K562 (cell line): ENCODE measurements around the gene SDCCAG8. TPM values are rescaled to one million over a fixed set of nuclear protein-coding genes. Genes with fewer than 3 reads are reported as not detected.

Experiments used
- CHD1 ChIP-seq: fragments of 200-600 bp; sonication (generic); IDR thresholded peaks from one replicate; pipeline ENCODE4 v1.6.1; 2012; ENCODE audit warnings: mild to moderate bottlenecking, moderate library complexity, low read length, inconsistent platforms
- ETV1 ChIP-seq: fragments of 450-650 bp; conservative IDR thresholded peaks from 2 replicates; pipeline ENCODE4 v1.6.1; 2016; ENCODE audit warnings: missing genetic modification characterization, control low read depth, low read depth, missing compliant biosample characterization
- JUND ChIP-seq, 2 experiments: IDR thresholded peaks; 2 replicates in 1 of 2; 3 replicates in 1 of 2; pipeline ENCODE4 v1.6.1; 2011; ENCODE audit warnings: borderline replicate concordance in 2 of 2, low read depth in 2 of 2, low read length in 2 of 2, improper control_type of control experiment in 1 of 2, missing biosample characterization in 1 of 2, missing genetic modification characterization in 1 of 2, missing genetic modification reagents in 1 of 2
- NFATC3 ChIP-seq: fragments of 450-650 bp; IDR thresholded peaks from 2 replicates; pipeline ENCODE4 v1.6.1; 2017; ENCODE audit warnings: mild to moderate bottlenecking
- PTBP1 ChIP-seq: fragments of 200-400 bp; formaldehyde crosslinking; IDR thresholded peaks from 2 replicates; pipeline ENCODE4 v1.6.1; 2017; ENCODE audit warnings: low read depth, low read length
- RBBP5 ChIP-seq: fragments of 200-600 bp; sonication (generic); IDR thresholded peaks from 2 replicates; pipeline ENCODE4 v1.6.1; 2012; ENCODE audit warnings: borderline replicate concordance, mild to moderate bottlenecking, low read length, control low read depth, inconsistent platforms; ENCODE audit not compliant: insufficient read depth, poor library complexity, severe bottlenecking
- SMARCE1 ChIP-seq: fragments of 450-650 bp; IDR thresholded peaks from 2 replicates; pipeline ENCODE4 v1.7.1; 2016; ENCODE audit warnings: mild to moderate bottlenecking
- polyA plus RNA-seq, 8 experiments: library from polyadenylated mRNA; depleted of rRNA in 4 of 8; stranded (reverse) in 5 of 8; unstranded in 3 of 8; fragments of >200 nt; fragmentation: Nextera tagmentation in 2 of 8; fragmentation: Illumina TruSeq in 1 of 8; extraction: Ambion mirVana in 2 of 8; extraction: Trizol in 1 of 8; gene quantifications; 2 replicates each; pipeline versions ENCODE4 v1.2.1 to v1.2.3, GENCODE V29; 2011 to 2014; ENCODE audit warnings: inconsistent platforms in 1 of 8, missing spikeins in 1 of 8
- total RNA-seq, 7 experiments: library from RNA; depleted of rRNA in 6 of 7; stranded (reverse); fragments of >200 nt in 6 of 7; fragmentation: Illumina TruSeq in 2 of 7; extraction: Trizol in 2 of 7; gene quantifications; 2 replicates each; pipeline versions ENCODE4 v1.2.1 to v1.2.3, GENCODE V29; 2011 to 2021; ENCODE audit warnings: low replicate concordance in 1 of 7
- TF ChIP-seq, protein P1 (sequence below): sonication (generic); formaldehyde crosslinking; IDR thresholded peaks from 2 replicates; pipeline ENCODE4 v1.8.0; 2022; ENCODE audit warnings: missing genetic modification reagents, mild to moderate bottlenecking, moderate library complexity, borderline replicate concordance
- TF ChIP-seq, protein P2 (sequence below): fragments of 250-450 bp; sonication (Bioruptor Pico); IDR thresholded peaks from 2 replicates; pipeline ENCODE4 v1.8.0; 2022; ENCODE audit warnings: moderate library complexity, mild to moderate bottlenecking, inconsistent platforms
- TF ChIP-seq, protein P3 (sequence below): fragments of 200-400 bp; formaldehyde crosslinking; IDR thresholded peaks from 2 replicates; pipeline ENCODE4 v1.6.1; 2017; ENCODE audit warnings: mild to moderate bottlenecking, low read depth, low read length, moderate library complexity
- TF ChIP-seq, protein P4 (sequence below): fragments of 450-650 bp; formaldehyde crosslinking; IDR thresholded peaks from 2 replicates; pipeline ENCODE4 v1.4.0; 2022; ENCODE audit warnings: missing genetic modification characterization
- TF ChIP-seq, protein P5 (sequence below), 2 experiments: fragments of 450-650 bp; IDR thresholded peaks; 2 replicates each; pipeline ENCODE4 v1.6.1; 2018; ENCODE audit warnings: mild to moderate bottlenecking in 2 of 2, low read depth in 1 of 2; ENCODE audit not compliant: partially characterized antibody in 2 of 2
- TF ChIP-seq, protein P6 (sequence below): fragments of 450-650 bp; formaldehyde crosslinking; IDR thresholded peaks from 2 replicates; pipeline ENCODE4 v1.4.0; 2022; ENCODE audit warnings: mild to moderate bottlenecking, moderate library complexity

SDCCAG8 gene
- total and polyA plus RNA-seq, 9 of the 15 experiments (the other 6 are each of a cell fraction or from before 2014, with no cell fraction given) = 17.9 to 36.7 (median 25.4) TPM

DNA sequence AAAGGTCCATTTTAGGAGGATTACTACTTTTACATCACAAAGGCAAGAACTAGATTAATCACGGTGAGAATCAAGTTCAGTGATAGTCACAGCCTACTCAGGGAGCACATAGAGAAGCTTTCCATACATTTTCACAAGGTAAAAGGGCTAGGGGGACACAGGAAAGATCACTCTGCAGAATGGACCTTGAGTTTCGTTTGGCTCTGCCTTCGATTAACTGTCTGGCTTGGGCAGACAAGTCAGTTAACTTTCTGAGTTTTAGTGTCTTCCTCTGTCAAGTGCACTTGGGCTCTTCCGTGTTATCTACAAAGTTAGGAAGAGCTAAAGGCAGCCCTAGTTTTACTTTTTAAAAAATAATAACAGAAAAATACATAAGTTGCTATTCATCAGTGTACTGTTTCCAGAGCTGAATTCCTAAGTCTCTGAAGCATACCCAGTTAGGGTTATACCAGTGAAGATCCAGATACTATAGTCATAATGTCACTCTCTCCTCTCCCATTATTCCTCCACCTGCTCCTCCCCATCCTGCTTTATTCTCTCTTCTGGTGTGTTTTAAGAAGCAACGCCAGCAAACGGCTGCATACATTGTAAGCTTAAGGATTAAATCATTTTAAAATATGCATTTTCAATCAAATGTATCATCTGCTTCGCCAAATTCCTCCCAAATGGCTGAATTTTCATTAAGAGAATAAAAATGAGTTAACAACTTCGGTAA is 2.5 kb upstream of the SDCCAG8 start (continued):
- TF ChIP-seq, protein P1, sequence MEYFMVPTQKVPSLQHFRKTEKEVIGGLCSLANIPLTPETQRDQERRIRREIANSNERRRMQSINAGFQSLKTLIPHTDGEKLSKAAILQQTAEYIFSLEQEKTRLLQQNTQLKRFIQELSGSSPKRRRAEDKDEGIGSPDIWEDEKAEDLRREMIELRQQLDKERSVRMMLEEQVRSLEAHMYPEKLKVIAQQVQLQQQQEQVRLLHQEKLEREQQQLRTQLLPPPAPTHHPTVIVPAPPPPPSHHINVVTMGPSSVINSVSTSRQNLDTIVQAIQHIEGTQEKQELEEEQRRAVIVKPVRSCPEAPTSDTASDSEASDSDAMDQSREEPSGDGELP (CRISPR knock-in tag) = no peak
- TF ChIP-seq RBBP5 (no peak), SMARCE1 (no peak), JUND (IDR thresholded peaks at IDR 0.05; ENCODE audit: borderline replicate concordance, low read depth, low read length) (no peak), JUND (tag; IDR thresholded peaks at IDR 0.05; ENCODE audit: borderline replicate concordance, low read depth, low read length) (no peak), ETV1 (no peak), CHD1 (peak; percentile 25), PTBP1 (no peak), NFATC3 (no peak)
- TF ChIP-seq, protein P2, sequence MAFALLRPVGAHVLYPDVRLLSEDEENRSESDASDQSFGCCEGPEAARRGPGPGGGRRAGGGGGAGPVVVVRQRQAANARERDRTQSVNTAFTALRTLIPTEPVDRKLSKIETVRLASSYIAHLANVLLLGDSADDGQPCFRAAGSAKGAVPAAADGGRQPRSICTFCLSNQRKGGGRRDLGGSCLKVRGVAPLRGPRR (CRISPR knock-in tag) = no peak
- TF ChIP-seq, protein P3, sequence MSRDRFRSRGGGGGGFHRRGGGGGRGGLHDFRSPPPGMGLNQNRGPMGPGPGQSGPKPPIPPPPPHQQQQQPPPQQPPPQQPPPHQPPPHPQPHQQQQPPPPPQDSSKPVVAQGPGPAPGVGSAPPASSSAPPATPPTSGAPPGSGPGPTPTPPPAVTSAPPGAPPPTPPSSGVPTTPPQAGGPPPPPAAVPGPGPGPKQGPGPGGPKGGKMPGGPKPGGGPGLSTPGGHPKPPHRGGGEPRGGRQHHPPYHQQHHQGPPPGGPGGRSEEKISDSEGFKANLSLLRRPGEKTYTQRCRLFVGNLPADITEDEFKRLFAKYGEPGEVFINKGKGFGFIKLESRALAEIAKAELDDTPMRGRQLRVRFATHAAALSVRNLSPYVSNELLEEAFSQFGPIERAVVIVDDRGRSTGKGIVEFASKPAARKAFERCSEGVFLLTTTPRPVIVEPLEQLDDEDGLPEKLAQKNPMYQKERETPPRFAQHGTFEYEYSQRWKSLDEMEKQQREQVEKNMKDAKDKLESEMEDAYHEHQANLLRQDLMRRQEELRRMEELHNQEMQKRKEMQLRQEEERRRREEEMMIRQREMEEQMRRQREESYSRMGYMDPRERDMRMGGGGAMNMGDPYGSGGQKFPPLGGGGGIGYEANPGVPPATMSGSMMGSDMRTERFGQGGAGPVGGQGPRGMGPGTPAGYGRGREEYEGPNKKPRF = no peak
- TF ChIP-seq, protein P4, sequence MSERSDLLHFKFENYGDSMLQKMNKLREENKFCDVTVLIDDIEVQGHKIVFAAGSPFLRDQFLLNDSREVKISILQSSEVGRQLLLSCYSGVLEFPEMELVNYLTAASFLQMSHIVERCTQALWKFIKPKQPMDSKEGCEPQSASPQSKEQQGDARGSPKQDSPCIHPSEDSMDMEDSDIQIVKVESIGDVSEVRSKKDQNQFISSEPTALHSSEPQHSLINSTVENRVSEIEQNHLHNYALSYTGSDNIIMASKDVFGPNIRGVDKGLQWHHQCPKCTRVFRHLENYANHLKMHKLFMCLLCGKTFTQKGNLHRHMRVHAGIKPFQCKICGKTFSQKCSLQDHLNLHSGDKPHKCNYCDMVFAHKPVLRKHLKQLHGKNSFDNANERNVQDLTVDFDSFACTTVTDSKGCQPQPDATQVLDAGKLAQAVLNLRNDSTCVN (CRISPR knock-in tag) = no peak
- TF ChIP-seq, protein P5, sequence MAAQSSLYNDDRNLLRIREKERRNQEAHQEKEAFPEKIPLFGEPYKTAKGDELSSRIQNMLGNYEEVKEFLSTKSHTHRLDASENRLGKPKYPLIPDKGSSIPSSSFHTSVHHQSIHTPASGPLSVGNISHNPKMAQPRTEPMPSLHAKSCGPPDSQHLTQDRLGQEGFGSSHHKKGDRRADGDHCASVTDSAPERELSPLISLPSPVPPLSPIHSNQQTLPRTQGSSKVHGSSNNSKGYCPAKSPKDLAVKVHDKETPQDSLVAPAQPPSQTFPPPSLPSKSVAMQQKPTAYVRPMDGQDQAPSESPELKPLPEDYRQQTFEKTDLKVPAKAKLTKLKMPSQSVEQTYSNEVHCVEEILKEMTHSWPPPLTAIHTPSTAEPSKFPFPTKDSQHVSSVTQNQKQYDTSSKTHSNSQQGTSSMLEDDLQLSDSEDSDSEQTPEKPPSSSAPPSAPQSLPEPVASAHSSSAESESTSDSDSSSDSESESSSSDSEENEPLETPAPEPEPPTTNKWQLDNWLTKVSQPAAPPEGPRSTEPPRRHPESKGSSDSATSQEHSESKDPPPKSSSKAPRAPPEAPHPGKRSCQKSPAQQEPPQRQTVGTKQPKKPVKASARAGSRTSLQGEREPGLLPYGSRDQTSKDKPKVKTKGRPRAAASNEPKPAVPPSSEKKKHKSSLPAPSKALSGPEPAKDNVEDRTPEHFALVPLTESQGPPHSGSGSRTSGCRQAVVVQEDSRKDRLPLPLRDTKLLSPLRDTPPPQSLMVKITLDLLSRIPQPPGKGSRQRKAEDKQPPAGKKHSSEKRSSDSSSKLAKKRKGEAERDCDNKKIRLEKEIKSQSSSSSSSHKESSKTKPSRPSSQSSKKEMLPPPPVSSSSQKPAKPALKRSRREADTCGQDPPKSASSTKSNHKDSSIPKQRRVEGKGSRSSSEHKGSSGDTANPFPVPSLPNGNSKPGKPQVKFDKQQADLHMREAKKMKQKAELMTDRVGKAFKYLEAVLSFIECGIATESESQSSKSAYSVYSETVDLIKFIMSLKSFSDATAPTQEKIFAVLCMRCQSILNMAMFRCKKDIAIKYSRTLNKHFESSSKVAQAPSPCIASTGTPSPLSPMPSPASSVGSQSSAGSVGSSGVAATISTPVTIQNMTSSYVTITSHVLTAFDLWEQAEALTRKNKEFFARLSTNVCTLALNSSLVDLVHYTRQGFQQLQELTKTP (IDR thresholded peaks at IDR 0.05; ENCODE audit: low read depth in 1 of 2, partially characterized antibody in 2 of 2) = no peak
- TF ChIP-seq, protein P6, sequence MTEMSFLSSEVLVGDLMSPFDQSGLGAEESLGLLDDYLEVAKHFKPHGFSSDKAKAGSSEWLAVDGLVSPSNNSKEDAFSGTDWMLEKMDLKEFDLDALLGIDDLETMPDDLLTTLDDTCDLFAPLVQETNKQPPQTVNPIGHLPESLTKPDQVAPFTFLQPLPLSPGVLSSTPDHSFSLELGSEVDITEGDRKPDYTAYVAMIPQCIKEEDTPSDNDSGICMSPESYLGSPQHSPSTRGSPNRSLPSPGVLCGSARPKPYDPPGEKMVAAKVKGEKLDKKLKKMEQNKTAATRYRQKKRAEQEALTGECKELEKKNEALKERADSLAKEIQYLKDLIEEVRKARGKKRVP (CRISPR knock-in tag) = no peak
